RWPE1 (cell line): ENCODE data around the gene MTRF1.

ENCODE experiments used
- CTCF ChIA-PET: fragments of 350-600 bp; sonication (Branson Sonifier 250); formaldehyde crosslinking; extraction: SDS; loops from one replicate; lab custom pipeline; 2021; lab: Yijun Ruan, JAX
- POLR2A ChIA-PET: fragments of 400-600 bp; formaldehyde crosslinking; extraction: SDS; loops from one replicate; lab custom pipeline; 2020; ENCODE audit warnings: antibody characterized with exemption; ENCODE audit not compliant: low non-redundant PET; lab: Yijun Ruan, JAX
- DNase-seq: peaks from one replicate; pipeline ENCODE4 v3.0.0; 2012; ENCODE audit warnings: low spot score
- H3K27ac ChIP-seq: fragments of 450-650 bp; 2 replicates; pipeline ENCODE4 v1.5.1; 2017
- TF ChIP-seq, protein P1 (sequence below): fragments of 450-650 bp; conservative IDR thresholded peaks from 2 replicates; pipeline ENCODE4 v1.5.1; 2017; ENCODE audit warnings: low read depth, mild to moderate bottlenecking

The MTRF1 gene

DNA sequence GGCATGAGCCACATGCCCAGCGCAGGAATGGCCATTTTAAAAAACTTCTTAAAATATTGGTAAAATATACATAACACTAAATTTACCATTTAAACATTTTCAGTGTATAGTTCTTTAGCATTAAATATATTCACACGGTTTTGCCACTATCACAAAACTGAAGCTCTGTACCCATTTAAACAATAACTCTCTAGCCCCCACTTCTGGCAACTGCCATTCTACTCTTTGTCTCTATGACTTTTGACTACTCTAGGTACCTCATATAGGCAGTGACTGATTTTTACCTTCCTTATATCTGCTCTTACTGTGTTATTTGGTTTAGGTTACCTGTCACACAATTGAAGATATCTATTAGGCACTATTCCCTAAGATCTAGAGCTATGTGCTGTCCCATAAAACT, 66.8 kb downstream of the MTRF1 start:
- H3K27ac ChIP-seq, result no peak overlapping the region
- CTCF ChIA-PET, result interaction anchor here (0.5 to 1.3 kb wide), 13 partner anchors 9 to 1138 kb away, joined by 3 to 7 read pairs (median 3); partner anchors contain the start of gene SLC25A15
- POLR2A ChIA-PET, result no interaction called here
- no peak for DNase-seq
- TF ChIP-seq, protein P1, sequence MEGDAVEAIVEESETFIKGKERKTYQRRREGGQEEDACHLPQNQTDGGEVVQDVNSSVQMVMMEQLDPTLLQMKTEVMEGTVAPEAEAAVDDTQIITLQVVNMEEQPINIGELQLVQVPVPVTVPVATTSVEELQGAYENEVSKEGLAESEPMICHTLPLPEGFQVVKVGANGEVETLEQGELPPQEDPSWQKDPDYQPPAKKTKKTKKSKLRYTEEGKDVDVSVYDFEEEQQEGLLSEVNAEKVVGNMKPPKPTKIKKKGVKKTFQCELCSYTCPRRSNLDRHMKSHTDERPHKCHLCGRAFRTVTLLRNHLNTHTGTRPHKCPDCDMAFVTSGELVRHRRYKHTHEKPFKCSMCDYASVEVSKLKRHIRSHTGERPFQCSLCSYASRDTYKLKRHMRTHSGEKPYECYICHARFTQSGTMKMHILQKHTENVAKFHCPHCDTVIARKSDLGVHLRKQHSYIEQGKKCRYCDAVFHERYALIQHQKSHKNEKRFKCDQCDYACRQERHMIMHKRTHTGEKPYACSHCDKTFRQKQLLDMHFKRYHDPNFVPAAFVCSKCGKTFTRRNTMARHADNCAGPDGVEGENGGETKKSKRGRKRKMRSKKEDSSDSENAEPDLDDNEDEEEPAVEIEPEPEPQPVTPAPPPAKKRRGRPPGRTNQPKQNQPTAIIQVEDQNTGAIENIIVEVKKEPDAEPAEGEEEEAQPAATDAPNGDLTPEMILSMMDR, result peak; percentile 18; the same call in 1 of the 2 replicates

DNA sequence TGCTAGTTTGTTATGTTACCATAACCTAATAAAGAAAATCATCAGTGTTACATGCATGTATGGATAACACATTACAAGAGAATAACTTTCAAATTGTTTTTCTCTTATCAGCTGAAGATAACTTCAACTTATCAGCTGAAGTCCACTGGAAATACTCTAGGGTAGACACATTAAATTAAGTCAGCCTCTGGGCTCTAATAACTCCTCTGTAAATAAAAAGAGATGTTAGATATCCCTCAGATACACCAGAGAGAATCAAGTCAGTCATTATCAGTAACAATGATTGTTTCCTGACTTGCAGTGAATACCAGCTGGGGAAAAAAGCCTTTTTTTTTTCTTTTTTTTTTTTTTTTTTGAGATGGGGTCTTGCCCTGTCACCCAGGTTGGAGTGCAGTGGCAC, 67.4 kb downstream of the MTRF1 start:
- no peak overlapping the region for H3K27ac ChIP-seq
- no peak for DNase-seq
- TF ChIP-seq, protein P1, result no peak
- POLR2A ChIA-PET, result no interaction called here
- CTCF ChIA-PET, result interaction anchor here (0.6 to 0.9 kb wide), 6 partner anchors 10 to 407 kb away, joined by 3 to 4 read pairs (median 3); partner anchors contain the start of gene SLC25A15

DNA sequence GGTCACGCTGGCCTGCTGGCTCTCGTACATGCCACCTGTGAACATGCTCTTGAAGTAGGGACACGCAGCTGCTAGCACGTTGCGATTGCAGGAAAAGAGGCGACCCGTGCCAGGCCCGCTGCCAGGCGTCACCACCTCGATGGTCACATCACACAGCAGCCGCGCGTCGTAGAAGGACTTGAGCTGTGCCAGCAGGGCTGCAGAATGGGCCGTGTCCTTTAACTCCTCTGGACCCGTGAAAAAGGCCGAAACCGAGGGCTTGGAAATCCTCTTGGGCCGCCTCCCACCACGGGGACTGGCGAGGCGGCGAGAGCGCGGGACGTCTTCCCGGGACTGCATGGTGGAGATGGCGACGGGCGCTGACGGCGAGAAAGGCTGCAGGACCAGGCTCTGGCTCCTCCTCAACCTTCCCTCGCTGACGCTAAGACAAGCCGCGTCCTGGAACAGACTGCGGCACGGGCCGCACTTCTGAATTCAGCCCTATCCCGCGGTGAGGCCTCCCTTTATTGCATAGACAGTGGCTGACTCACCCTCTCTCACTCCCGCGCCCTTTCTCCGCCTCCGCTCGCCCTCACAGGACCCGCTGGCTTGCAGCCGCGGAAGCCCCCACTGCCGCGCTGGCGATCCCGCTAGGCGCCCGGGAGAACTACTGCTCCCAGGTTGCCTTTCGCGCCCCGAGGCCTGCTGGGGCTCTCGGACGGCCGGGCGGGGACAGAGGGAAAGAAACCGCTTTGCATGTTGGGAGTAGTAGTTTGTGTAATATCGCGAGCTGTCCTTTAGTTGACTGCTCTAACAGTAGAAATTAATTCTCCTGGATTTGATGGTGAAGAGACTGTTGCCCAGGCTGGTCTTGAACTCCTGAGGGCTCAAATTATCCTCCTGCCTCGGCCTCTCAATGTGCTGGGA, 69.2 kb downstream of the MTRF1 start, which contains the start of gene KBTBD7:
KBTBD7 (minus strand) TSS at position 651 of the 906 bp plus-strand sequence; CDS start at position 339, 312 bp downstream.
- peak; percentile 83 for DNase-seq
- CTCF ChIA-PET, result no interaction called here
- POLR2A ChIA-PET, result no interaction called here

DNA sequence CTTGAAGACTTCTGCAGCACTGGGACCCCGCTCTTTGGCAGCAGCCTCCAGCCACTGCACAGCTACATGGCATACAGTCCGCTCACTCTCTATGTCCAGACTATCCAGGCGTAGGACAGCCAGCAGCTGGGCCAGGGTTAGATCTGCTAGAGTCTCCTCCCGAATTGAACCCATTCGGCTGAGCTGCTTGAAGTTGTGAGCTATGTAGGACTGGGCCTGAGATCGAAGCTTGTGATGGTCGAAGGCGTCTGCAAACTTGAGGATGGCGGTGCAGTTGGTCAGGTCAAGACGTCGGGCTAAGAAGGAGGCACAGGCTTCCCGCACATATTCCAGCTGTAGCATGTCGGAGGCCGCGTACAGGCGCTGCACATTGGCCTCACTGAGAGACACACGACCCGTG, 69.9 kb downstream of the MTRF1 start:
- H3K27ac ChIP-seq, result peak overlapping the region; percentile 91

More for the DNA sequence above, 69.2 kb downstream of the MTRF1 start, which contains the start of gene KBTBD7:
- TF ChIP-seq, protein P1, result no peak
- peak within 1 kb of the TSS; percentile 91 for H3K27ac ChIP-seq

DNA sequence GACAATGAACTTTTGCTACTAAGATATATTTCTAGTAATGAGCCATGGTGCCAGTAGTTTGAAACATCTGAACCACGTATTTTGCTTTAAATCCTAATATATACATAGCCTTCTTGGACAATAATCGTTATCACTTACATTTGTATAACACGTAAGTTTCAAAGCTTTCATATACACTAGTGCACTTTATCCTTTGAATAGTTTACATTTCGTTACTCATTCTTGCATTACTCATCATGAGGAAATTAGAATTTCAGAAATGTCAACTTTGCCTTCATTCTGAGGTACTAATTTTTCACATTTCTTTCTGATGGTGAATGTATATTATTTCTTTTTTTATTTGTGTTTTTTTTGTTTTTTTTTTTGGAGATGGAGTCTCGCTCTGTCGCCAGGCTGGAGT, 74.8 kb downstream of the MTRF1 start:
- TF ChIP-seq, protein P1, result no peak
- H3K27ac ChIP-seq, result no peak overlapping the region
- CTCF ChIA-PET, result no interaction called here
- POLR2A ChIA-PET, result no interaction called here
- DNase-seq, result peak; percentile 29

More for the DNA sequence above, 69.9 kb downstream of the MTRF1 start:
- DNase-seq, result no peak
- ChIA-PET POLR2A (no interaction called here), CTCF (no interaction called here)
- TF ChIP-seq, protein P1, result no peak

DNA sequence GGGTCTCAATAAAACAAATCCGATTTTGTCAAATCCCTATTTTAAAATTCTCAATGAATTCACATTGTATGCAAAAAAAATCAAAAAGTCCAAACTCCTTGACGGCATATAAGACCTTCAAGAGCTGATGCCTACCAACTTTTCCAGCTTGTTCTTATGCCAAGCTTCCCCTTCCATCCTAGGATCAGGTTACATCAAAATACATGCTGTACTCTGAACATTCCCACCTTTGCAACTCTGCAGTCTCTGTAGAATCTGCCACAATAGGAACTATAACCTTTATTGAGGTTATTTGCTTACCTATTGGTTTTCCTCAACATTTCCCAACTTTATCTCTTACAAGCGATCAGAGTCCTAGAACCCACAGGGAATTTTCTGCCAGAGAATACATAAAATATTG, 76.9 kb downstream of the MTRF1 start:
- ChIA-PET CTCF (no interaction called here), POLR2A (no interaction called here)
- no peak overlapping the region for H3K27ac ChIP-seq
- TF ChIP-seq, protein P1, result no peak
- DNase-seq, result no peak
